Effector memory CD8-positive, alpha-beta T cell (primary cell): Measurements from ENCODE around the gene COL27A1.

ENCODE experiments used
- ATAC-seq: fragments of 150-1000 bp; cut with Tn5 transposase; replicated peaks from 2 replicates; pipeline ENCODE4 v1.10.0; 2021; ENCODE audit warnings: mild to moderate bottlenecking, moderate library complexity
- DNase-seq, 3 experiments: peaks; one replicate each; pipeline ENCODE4 v3.0.0; 2021
- H3K27ac Mint-ChIP-seq, 2 donors: one replicate each; pipeline ENCODE4 v1.8.0; 2022; ENCODE audit warnings: mild to moderate bottlenecking in 2 of 2, mixed read lengths in 2 of 2, moderate library complexity in 2 of 2
- H3K27me3 Mint-ChIP-seq, 2 donors: one replicate each; pipeline ENCODE4 v1.8.0; 2022; ENCODE audit warnings: mixed read lengths in 2 of 2
- H3K36me3 Mint-ChIP-seq: one replicate; pipeline ENCODE4 v1.8.0; 2022; ENCODE audit warnings: mild to moderate bottlenecking, moderate library complexity, mixed read lengths; ENCODE audit not compliant: insufficient read depth
- H3K4me1 Mint-ChIP-seq, 2 donors: one replicate each; pipeline ENCODE4 v1.8.0; 2022; ENCODE audit warnings: low read depth in 2 of 2, mixed read lengths in 2 of 2
- H3K4me3 Mint-ChIP-seq, 2 donors: one replicate each; pipeline ENCODE4 v1.8.0; 2022; ENCODE audit warnings: mild to moderate bottlenecking in 2 of 2, mixed read lengths in 2 of 2, moderate library complexity in 2 of 2
- H3K9me3 Mint-ChIP-seq, 2 donors: one replicate each; pipeline ENCODE4 v1.8.0; 2022; ENCODE audit warnings: mixed read lengths in 2 of 2

Gene COL27A1

DNA sequence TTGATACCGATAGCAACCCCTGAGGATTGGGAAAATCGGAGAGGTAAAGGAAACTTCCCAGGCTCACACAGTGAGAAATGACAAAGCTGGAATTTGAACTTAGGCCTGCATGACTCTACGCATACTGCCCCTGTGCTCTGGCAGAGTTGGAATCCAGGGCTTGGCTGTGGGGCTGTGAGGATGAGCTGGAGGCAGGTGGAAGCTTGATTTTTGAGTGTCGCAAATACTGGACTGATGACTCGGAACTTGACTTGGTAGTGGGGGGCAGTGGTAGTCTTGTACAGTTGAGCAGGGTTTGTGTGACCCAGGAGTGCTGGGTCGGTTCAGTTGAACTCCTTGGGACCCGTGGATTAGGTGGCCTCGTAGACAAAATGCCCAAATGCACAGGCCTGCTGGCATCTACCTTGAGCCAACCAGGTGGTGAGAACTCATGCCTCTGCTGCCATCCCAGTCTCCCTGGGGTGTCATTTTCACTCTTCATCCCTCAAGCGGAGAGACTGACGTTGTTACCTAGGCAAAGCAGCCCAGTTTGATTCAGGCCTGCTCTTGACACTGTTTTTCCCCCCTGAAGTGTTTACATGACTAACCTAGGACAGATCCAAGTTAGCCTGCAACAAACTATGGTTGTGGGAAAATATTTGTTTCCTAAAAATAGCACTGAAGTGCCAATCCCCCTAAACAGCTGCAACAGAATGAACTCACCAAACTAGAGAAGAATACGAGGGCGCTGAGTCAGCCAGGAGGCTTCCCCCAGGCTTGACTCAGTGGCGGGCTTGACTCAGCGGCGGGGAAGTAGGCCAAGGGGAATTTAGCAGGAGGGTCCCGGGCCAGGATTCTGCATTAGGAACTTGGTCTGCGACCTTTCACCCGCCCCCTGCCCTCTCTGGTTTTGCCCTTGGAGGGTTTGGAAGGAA lies 121.8 kb downstream of the COL27A1 start:
- Mint-ChIP-seq H3K36me3 (no peaks in the 10 kb centered on the region), H3K27ac (no peak overlapping the region), H3K27me3 (peaks cover 26 to 54% of the 10 kb centered on the region in 2 donors), H3K9me3 (peaks cover 0 to 8% of the 10 kb centered on the region in 2 donors), H3K4me3 (no peak overlapping the region), H3K4me1 (peaks cover 0 to 2% of the 10 kb centered on the region in 2 donors)
- no peak for DNase-seq
- ATAC-seq = no peak

DNA sequence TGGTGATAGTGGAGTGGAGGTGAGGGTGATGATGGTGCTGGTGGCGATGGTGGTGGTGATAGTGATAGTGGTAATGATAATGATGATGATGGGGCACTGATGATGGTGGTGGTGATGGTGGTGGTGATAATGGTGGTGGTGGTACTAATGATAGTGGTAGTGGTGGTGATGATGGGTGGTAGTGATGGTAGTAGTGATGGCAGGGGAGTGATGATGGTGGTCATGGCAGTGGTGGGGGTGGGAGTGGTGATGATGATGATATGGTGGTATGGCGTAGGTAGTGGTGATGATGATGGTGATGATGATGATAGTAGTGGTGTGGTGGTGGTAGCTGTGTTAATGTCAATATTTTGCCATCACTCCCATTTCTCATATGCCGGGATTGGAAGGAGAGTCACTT lies 123.0 kb downstream of the COL27A1 start:
- H3K36me3 Mint-ChIP-seq = no peaks in the 10 kb centered on the region
- peaks cover 2 to 6% of the 10 kb centered on the region in 2 donors for H3K4me1 Mint-ChIP-seq
- H3K9me3 Mint-ChIP-seq = peaks cover 0 to 8% of the 10 kb centered on the region in 2 donors
- ATAC-seq (no peak), DNase-seq (no peak)
- H3K4me3 Mint-ChIP-seq = no peak overlapping the region
- H3K27me3 Mint-ChIP-seq = peaks cover 20 to 52% of the 10 kb centered on the region in 2 donors
- no peak overlapping the region for H3K27ac Mint-ChIP-seq

GRCh38 chr9:114278881-114279570 lies 123.7 kb downstream of the COL27A1 start:
- Mint-ChIP-seq H3K27me3 (peaks cover 20 to 45% of the 10 kb centered on the region in 2 donors), H3K4me1 (peaks cover 2 to 6% of the 10 kb centered on the region in 2 donors), H3K36me3 (no peaks in the 10 kb centered on the region), H3K9me3 (peaks cover 0 to 8% of the 10 kb centered on the region in 2 donors), H3K4me3 (no peak overlapping the region), H3K27ac (no peak overlapping the region)
- DNase-seq (no peak), ATAC-seq (no peak)

- H3K27ac Mint-ChIP-seq = no peak overlapping the region
- DNase-seq = no peak
- no peaks in the 10 kb centered on the region for H3K36me3 Mint-ChIP-seq
- no peak for ATAC-seq
- peaks cover 0 to 8% of the 10 kb centered on the region in 2 donors for H3K9me3 Mint-ChIP-seq
- H3K27me3 Mint-ChIP-seq = peaks cover 20 to 49% of the 10 kb centered on the region in 2 donors
- peaks cover 2 to 6% of the 10 kb centered on the region in 2 donors for H3K4me1 Mint-ChIP-seq
- no peak overlapping the region for H3K4me3 Mint-ChIP-seq
These were observed 124.4 kb downstream of the COL27A1 start for GRCh38 chr9:114279693-114280092.

- ATAC-seq (no peak), DNase-seq (no peak)
- H3K4me3 Mint-ChIP-seq = no peak overlapping the region
- H3K4me1 Mint-ChIP-seq = peaks cover 2 to 6% of the 10 kb centered on the region in 2 donors
- no peaks in the 10 kb centered on the region for H3K36me3 Mint-ChIP-seq
- H3K9me3 Mint-ChIP-seq = peaks cover 0 to 8% of the 10 kb centered on the region in 2 donors
- H3K27ac Mint-ChIP-seq = no peak overlapping the region
- H3K27me3 Mint-ChIP-seq = peaks cover 13 to 53% of the 10 kb centered on the region in 2 donors
These were observed 125.5 kb downstream of the COL27A1 start for GRCh38 chr9:114280636-114281472.

- Mint-ChIP-seq H3K27me3 (peaks cover 8 to 46% of the 10 kb centered on the region in 2 donors), H3K9me3 (peaks cover 0 to 8% of the 10 kb centered on the region in 2 donors), H3K36me3 (no peaks in the 10 kb centered on the region), H3K4me3 (no peak overlapping the region), H3K4me1 (peaks cover 2 to 6% of the 10 kb centered on the region in 2 donors), H3K27ac (no peak overlapping the region)
- no peak for DNase-seq
- ATAC-seq = no peak
These were observed 126.3 kb downstream of the COL27A1 start for GRCh38 chr9:114281473-114282103.

DNA sequence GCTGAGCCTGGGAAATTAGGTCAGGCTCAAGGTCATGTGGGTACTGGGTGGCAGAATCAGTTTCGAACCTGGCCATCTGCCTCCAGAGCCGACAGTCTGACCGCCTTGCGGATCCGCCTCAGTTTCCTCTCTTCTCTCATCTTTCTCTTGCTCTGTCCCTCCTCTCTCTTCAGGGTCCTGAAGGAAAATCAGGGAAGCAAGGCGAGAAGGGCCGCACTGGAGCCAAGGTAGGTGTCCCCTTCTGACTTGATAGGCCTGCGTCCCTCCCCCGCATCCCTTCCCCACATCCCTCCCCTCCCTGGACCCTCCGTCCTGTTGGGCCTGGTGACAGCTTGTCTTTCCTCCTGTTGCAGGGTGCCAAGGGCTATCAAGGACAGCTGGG lies 126.8 kb downstream of the COL27A1 start:
- Mint-ChIP-seq H3K27me3 (peaks cover 8 to 41% of the 10 kb centered on the region in 2 donors), H3K36me3 (no peaks in the 10 kb centered on the region), H3K27ac (peak overlapping the region in 1 of 2 donors; percentile 53), H3K4me1 (peaks cover 2 to 6% of the 10 kb centered on the region in 2 donors), H3K9me3 (peaks cover 0 to 8% of the 10 kb centered on the region in 2 donors), H3K4me3 (no peak overlapping the region)
- DNase-seq (no peak), ATAC-seq (no peak)

DNA sequence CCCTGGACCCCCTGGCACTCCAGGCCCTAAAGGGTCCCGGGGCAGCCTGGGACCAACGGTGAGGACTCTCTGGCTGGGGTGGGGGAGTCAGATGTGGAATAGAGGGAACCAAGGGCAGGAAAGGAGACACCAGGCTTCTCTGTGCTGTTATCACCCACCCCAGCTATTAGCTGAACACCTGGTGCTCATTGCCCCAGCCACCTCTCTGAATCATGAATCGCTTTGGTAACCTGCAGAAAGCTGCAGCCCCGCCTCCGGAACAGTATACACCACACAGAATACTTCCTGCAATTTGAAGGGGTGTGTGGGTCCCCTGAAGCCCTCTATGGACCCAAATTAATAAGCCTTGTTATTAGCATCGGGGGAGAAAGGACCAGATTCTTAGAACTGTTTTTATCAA lies 127.2 kb downstream of the COL27A1 start:
- Mint-ChIP-seq H3K27me3 (peaks cover 8 to 38% of the 10 kb centered on the region in 2 donors), H3K27ac (peak overlapping the region in 1 of 2 donors; percentile 53), H3K4me3 (no peak overlapping the region), H3K36me3 (no peaks in the 10 kb centered on the region), H3K9me3 (peaks cover 0 to 8% of the 10 kb centered on the region in 2 donors), H3K4me1 (peaks cover 2 to 6% of the 10 kb centered on the region in 2 donors)
- ATAC-seq (no peak), DNase-seq (no peak)

DNA sequence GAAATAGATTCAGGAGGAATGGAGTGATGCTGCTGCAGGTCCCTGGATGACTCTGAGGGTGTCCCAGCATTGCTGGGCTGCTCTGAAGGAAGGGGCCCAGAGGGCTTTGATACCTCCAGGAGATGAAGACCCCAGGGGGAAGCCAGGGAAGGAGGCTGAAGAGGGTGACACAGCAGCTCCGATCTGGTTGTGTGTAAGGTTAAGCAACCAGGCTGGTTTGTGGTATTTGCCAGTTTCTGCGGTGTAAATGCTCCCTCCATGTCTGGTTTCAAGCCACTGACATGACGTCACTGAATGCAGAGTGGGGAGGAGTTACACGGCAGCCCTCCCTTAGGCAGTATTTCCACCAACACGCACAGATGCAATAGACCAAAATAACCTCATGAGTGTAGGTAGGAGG lies 127.6 kb downstream of the COL27A1 start:
- Mint-ChIP-seq H3K27ac (peak overlapping the region in 1 of 2 donors; percentile 53), H3K9me3 (peaks cover 0 to 6% of the 10 kb centered on the region in 2 donors), H3K4me3 (no peak overlapping the region), H3K36me3 (no peaks in the 10 kb centered on the region), H3K4me1 (peaks cover 2 to 6% of the 10 kb centered on the region in 2 donors), H3K27me3 (peaks cover 8 to 38% of the 10 kb centered on the region in 2 donors)
- ATAC-seq (peak; percentile 70), DNase-seq (no peak)

DNA sequence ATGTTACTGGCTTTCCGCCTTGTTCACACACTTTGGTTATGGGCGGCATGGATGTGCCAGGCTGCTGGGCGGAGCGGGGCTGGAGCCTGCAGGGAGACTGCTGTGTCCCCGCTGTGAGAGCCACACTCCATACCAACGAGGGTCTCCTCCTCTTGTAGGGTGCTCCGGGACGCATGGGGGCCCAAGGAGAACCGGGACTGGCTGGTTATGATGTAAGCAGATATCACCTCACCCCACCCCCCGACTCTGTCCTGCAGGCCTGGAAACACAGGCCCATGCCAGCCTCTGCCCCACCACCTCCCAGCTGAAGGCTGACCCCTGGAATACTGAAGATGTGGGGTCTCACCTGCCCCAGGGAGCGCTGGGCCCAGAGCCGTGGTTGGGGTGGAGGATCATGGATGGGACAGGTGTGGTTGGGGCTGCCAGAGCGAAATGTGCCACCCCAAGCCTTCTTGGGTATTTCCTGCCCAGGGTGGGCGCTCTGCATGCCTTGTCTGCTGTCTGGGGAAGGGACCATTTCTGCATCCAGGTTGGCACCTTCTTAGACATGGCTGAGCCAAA lies 128.3 kb downstream of the COL27A1 start:
- Mint-ChIP-seq H3K4me1 (peaks cover 0 to 6% of the 10 kb centered on the region in 2 donors), H3K27ac (no peak overlapping the region), H3K27me3 (peaks cover 8 to 38% of the 10 kb centered on the region in 2 donors), H3K36me3 (no peaks in the 10 kb centered on the region), H3K9me3 (no peaks in the 10 kb centered on the region), H3K4me3 (no peak overlapping the region)
- ATAC-seq = no peak
- DNase-seq = no peak

DNA sequence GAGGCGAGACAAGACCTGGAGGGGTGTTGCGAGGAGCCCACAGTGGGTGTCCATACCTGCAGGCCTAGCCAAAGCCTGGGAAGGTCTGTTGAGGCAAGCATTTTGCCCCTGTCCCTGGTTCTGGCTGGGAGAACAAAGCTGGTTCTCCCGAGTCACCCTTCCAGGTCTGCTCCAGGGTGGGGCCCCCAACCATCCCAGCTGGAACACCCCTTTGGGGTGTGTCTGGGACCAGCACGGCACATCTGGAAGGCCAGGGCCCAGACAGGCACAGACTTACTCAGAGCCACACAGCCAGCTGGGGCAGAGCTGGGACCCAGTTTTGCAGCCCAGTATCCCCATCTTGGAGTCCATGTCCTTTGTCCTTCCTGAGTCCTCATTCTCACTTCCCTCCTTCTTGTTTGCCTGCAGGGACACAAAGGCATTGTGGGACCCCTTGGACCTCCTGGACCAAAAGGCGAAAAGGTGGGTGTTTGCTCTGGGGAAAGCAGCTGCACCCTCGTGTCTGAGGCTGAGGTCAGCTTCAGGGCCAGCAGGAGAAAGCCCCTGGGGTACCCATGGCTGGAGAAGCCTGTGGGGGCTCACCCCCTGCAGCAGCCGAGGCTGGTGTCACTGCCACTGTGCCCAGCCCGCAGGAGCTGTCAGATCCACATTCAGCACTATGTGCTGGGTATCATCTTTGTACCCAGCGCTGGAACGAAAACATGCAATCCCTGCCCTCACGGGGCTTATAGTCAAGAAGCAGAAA lies 129.2 kb downstream of the COL27A1 start:
- no peak for ATAC-seq
- H3K27ac Mint-ChIP-seq = no peak overlapping the region

More for the DNA sequence above, 129.2 kb downstream of the COL27A1 start:
- Mint-ChIP-seq H3K36me3 (no peaks in the 10 kb centered on the region), H3K4me1 (peaks cover 0 to 6% of the 10 kb centered on the region in 2 donors), H3K4me3 (no peak overlapping the region), H3K9me3 (no peaks in the 10 kb centered on the region), H3K27me3 (peaks cover 8 to 38% of the 10 kb centered on the region in 2 donors)
- no peak for DNase-seq
